Stimulated activated CD8-positive, alpha-beta memory T cell treated with anti-CD3 and anti-CD28 coated beads, Interleukin-15, amount 100 ng/mL, for 48 hours (primary cell): ENCODE data around the gene ALG12.

ENCODE experiments used
- DNase-seq, 2 donors: peaks; one replicate each; pipeline ENCODE4 v3.0.0-alpha.2; 2020; ENCODE audit warnings: low read depth in 2 of 2

ALG12 gene

DNA sequence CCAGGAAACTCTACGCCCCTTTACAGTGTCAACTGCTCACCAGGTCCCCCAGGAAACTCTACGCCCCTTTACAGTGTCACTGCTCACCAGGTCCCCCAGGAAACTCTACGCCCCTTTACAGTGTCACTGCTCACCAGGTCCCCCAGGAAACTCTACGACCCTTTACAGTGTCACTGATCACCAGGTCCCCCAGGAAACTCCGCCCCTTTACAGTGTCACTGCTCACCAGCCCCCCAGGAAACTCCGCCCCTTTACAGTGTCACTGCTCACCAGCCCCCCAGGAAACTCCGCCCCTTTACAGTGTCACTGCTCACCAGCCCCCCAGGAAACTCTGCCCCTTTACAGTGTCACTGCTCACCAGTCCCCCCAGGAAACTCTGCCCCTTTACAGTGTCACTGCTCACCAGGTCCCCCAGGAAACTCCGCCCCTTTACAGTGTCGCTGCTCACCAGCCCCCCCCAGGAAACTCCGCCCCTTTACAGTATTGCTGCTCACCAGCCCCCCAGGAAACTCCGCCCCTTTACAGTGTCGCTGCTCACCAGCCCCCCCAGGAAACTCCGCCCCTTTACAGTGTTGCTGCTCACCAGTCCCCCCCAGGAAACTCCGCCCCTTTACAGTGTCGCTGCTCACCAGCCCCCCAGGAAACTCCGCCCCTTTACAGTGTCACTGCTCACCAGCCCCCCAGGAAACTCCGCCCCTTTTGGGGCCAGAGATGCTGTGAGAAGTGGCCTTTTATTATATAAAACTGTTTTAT lies 27.0 kb upstream of the ALG12 start:
- DNase-seq: peak in 1 of 2 donors; percentile 55

DNA sequence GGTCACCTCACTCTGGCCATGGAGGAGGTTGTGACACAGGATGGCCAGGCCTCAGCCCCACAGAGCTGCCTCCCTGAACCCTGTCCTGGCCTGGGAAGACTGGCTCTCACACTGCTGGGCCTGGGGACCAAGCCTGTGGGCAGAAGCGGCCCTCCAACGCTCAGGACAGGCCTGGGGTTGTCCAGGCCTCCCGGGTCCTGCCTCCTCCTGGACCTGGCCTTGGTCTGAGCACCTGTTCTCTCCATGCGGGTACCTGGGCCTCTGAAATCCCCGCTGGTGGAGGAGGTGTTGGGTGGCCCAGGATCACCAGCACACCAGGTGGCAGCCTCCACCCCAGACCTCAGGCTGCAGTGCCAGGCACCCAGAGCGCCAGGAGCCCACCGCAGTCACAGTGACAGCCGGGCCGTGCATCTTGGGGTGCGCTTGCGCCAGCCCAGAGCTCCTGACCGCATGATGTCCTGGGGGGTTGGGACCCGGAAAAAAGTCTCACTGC lies 26.2 kb upstream of the ALG12 start:
- DNase-seq: no peak

DNA sequence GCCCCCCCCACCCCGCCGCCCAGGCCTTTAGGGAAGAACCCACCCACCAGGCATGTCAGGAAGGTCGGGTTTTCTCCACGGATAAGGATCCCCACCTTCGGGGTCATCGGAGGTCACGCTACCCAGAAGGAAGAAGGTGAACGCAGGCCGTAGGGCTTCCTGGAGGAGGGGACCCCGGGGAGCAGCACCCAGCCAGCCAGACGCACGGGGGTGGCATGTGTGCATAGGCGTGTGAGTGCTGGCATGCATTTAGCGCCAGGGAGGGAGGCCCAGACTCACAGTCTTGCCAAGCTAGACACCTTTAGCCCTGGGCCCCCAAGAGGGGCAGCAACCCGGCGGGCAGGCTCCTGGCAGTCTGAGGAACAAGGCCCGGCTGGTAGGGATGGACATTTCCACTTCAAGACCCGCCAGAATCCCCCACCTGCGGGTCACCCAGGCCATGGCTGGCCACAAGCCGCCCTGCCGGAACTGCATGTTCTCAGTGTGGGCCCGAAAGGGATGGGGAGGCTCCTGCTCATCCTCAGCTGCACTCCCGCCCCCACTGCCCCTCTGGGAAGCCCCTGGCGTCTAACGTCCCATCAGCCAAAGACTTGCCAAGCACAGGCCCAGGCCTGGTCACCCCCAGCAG lies 25.6 kb upstream of the ALG12 start:
- DNase-seq: no peak

DNA sequence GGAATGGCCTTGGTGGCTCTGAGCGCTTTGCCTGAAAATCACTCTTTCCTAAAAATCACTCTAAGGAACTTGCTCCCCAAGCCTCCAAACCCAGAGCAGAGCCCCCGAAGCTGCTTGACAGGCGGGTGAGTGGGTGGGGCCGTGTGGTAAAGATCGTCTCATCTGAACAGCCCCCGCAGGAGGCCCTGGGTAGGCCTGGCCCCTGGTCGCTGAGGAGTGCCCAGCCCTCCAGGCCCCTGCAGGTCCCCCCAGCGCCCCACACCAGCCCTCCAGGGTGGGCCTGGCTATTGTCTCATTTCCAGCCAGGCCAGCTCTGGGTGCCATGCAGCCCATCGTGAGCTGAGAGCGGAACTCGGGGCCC lies 25.1 kb upstream of the ALG12 start:
- no peak for DNase-seq

DNA sequence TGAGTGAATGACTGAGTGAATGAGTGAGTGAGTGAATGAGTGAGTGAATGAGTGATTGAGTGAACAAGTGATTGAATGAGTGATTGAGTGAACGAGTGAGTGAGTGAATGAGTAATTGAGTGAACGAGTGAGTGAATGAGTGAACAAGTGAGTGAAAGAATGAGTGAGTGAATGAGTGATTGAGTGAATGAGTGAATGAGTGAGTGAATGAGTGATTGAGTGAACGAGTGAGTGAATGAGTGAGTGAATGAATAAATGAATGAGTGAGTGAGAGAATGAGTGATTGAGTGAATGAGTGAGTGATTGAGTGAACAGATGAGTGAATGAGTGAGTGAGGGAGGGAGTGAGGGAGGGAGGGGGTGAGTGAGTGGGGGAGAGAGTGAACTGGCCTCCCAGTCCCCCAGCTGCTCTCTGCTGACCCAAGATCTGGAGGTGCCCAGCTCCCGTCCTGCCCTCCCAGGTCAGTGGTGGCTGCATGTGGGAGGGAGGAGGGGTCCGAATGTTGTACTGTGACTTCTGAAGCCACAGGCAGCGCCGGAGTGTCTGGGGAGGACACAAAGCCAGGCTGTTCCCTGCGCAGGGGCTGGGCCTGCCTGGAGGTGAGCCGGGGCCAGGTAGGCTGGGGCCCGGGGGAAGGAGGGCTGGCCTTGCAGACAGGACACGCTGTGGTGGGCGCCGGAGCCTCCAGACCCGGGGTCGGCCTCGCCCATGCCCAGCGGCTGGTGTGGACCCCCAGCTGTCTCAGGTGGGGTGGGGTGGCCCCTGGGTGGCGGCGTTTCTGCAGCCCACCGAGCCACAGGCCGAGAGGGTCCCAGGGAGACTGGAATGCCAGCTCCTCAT lies 24.5 kb upstream of the ALG12 start:
- DNase-seq: no peak

DNA sequence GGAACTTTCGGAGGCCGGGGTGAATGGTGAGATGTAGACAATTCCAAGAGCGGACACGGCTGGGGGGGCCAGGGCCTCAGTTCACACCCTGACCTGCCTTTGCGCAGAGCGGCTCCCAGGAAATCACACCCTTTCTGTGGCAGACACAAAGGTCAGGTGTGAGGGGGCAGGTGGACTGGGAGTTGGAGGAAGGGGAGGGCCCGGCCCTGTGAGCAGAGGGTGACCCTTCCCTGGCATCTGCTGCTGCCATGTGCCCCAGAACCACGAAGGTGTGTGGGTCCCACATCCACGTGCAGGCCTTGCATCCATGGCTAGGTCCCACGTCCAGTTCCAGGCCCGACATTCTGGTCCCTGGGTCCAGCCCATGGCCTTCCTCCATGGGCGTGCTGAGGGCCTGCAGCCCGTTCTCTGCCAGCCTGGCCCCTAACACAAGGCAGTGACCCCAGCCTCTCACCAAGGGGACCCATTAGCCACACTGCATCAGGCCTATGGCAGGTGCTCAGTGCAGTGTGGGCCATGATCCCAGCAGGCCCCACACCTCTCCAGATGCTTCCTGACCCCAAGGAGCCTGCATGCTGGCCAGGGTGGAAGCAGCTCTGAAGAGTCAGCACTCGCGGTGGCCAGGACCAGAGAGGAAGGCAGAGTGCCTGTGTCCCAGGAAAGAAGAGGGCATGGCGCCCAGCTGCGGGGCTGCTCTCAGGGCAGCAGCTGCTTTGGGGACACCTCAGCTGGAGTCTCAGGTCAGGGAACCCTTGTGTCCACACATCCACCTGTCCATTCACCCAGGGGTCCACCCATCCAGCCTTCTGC lies 23.5 kb upstream of the ALG12 start:
- DNase-seq: no peak

DNA sequence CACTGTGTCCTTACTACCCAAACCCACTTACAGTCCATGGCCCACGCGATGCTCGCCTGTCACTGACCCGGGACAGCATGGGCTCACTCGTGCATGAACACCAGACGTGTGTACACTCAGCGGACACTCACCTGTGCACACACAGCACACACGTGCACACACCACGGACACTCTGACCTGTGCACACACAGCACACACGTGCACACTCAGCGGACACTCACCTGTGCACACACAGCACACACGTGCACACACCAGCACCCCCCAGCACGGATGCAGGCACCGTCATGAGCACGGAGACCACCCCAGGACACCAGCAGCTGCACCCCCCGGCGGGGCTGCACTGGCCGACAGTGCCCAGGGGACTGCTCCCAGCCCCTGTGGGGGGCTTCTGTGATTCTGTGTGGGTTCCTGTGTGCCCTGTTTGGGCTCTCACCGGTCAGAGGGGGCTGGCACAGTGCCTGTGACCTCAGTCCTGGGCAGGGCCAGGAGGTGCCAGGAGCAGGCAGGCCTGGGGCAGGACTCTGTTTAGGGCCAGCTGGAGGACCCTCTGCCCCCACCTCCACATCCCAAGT lies 20.4 kb upstream of the ALG12 start:
- DNase-seq: no peak

DNA sequence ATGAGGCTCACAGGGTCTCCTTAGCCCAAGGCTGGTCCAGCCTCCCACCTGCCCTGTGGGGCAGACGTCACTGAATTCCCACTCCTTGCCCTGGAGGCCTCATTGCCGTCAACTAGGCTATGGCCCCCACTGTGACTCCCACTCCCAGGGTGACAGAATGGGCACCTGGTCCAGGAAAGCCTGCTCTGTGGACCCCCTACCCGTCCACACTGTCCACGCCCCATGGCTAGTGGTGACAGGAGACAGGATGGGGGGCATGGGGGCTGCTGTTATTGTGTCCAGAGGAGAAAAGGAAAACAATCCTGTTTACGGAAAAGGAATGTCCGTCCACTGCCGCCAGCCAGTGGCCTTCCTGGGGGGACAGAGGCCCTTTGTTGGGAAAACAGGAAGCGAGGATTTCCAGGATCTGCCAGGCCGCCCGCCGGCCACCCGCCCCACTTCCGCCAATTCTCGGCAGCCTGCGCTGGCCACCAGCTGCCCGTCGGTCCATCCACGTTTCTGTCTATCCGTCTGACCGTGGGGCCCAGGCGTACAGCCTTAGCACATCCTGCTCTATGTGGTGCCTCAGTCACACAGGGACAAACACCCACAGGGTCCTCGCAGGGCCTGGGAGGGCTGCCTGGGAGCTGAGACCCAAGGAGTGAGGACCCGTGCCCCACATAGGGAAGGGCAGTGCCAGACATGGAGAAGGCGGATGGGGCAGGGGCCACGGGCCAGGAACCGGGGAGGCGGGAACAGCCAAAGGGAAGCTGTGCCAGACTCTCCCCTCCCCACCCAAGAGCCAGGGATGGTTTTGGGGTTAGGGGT lies 19.7 kb upstream of the ALG12 start:
- no peak for DNase-seq

DNA sequence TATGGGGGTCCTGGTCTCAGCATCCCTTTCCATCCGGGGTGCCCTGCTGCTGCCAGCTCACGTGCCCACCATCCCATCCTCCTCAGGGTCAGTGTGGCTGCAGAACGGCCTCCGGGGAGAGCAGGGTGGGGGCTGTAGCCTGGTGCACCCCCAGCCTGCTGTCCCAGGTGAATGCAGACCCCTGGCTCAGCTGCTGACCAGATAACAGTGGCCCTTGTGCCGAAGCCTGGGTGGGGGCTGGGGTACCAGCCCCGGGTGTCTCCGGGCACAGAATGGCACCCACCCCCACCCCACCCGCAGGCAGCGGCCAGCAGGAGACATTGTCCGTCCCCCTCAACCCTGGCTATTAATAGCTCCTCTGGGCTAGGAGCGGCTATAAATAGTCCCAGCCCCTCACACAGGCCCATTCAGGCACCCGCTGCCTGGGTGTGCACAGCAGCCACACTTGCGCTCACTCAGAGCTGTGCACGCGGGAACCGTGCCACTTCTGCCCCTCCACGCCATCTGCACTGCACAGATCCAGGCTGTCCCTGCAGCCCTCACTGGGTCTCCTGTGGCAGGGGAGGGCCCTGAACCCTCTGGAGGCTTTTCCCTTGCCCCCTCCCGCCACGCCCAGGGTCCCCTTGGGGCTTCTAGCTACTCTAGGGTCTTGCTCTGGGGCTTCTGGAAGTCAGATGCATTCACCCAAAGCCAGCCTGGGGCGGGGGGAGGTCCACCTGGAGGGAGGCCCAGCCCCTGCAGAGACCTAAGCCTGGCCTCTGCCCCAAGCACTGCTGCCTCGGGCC lies 18.9 kb upstream of the ALG12 start:
- no peak for DNase-seq

DNA sequence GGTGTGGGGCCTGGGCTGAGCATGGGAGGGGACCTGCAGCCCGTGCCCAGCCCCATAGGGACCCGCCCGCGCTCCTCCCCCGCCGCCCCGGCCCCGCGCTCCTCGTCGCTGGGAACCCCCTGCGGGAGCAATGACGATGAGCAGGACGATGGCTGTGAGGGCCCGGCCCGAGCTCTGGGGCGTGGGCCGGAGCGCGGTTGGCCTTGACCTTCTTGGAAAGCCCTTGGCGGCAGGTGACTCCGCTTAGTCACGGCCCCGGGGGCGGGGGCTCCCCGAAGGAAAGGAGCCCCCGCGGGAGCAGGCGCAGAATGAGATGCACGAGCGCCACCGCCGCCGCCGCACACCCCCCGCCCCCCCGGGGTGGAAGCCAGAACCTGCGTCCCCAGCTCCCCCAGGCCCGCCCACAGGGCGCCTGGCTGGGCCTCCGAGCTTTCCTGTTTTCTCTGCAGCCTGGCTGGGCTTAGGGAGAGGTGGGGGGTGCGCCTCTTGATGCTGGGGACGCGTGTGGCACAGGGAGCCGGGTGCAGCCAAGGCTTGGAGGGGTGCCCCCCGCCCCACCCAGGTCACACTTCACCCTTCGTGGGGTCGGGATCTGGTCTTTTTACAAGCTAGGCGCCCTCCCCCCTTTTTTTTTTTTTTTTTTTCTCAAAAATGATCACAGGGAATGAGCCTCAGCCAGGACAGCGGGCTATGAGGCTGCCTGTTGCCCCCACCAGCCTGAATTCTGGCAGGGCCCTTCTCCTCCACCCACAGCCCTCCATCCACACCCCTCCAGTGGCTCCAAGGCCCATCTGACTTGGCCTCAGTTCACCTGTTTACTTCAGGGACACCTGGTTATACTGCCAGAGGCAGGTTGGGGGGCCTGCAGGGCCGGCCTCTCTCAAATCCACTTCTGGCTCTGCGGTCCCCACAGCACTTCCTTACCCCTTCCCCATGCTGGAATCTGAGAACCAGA lies 18.1 kb upstream of the ALG12 start:
- DNase-seq: peak; percentile 99

DNA sequence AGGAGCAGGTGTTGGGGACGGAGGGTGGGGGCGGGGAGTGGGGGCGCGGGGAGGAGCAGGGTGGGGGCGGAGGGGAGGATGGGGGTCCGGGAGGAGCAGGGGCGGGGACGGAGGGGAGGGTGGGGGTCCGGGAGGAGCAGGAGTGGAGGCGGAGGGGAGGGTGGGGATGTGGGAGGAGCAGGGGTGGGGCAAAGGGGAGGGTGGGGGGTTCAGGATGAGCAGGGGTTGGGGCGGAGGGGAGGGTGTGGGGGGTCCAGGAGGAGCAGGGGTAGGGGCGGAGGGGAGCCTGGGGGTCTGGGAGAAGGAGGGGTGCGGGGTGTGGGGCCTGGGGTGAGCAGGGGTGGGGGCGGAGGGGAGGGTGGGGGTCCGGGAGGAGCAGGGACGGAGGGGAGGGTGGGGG lies 17.3 kb upstream of the ALG12 start:
- DNase-seq: no peak

DNA sequence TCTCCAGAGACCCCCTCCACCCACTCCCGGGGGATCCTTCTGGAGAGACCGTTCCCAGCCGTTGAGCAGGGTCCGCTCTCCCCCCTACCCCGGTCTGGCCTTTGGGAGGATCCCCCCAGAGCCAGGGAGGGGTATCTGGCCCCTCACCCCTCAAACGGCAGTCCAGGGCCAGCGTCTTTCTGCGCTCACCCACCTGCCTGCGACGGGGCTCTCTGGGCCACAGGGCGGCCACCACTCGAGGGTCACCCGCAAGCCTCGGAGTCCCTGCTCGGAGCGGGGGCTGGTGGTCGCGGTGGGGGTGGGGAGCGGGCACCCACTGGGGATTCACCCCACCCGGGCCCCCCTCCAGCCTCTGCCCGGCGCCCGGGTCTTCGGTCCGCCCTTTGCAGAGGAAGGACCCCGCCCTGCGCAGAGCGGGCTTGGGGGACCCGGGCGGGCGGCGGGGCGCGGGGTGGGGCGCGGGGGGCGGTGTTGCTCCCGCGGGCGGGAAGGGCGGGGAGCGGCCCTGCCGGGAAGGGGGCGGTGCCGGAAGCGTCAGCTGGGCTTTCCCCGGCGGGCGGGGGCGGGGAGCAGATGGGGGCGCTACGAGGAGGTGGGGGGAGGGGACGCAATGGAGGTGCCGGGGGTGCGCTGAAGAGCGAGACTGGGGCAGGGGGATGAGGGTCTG lies 16.8 kb upstream of the ALG12 start:
- DNase-seq: peak; percentile 86 to 89

DNA sequence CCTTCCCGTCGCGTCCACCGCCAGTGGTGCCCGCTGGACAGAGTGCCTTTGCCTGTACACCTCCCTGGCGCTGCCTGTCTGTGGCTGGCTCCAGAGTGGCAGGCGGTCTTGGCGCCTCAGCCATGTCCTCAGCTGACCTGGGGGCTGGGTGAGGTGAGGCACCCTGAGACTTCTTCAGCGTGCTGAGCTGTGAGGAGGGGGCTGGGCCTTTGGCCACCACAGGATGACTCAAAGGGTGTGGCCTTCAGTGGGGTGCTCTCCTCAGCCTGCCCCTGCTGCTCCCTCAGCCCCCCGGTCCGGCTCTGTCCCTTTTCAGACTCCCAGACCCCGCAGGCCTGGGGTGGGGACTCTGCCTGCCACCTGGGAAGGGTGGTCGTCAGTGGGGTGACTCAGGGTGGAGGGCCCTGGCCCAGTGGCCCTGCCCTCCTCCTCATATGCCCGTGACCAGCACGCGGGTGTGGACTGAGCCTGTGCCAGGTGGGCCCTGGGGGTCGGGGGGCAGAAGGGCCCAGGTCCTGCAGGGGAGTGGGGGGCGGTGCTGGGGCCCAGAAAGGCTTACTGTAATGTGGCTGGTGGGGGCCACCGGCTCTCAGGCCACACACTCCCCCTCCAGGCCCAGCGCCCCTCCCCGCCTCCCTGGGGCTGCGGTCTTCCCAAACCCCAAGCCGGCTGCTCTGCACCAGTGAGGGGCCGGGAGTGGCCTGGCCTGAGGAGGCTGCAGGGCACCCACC lies 16.1 kb upstream of the ALG12 start:
- no peak for DNase-seq

DNA sequence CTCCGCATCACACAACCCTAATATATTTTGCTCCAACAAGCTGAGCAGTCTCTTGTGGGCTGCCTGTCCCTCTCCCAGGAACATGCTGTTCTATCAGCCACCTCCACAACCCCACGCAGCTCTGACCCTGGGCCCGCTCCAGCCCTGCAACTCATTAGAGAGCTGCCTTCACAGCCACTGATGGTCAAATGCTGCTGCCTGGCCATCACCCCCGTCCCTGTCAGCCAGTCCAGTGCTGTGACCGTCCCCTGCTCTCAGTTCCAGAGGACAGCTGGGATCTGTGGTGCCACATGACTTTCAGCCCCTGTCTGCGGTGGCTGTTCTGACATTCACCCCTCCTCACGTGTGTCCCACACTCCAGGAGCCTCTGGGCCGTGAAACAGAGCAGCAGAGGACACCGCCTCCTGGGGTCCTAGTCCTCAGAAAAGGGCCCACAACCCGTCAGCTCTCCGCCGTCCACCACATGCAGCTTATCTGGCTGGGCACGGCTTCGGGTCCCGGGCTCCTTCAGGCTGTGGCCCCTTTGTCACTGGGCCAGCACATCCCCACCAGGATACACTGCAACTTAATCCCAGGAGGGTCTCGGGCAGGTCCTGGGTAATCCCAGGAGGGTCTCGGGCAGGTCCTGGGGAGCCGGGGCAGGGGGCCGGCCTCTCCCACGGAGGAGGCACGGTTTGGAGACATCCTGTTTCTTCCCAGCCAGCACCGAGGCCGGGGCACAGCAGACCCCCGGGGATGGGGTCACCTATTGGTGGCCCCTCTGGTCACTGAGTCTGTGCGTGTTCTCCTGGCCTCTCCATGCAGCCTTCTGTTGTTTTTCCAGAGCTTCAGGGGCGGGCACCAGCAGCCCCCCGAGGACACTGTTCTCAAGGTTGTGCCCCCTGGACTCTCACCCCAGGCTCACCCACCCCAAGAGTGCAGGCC lies 15.3 kb upstream of the ALG12 start:
- DNase-seq: no peak

DNA sequence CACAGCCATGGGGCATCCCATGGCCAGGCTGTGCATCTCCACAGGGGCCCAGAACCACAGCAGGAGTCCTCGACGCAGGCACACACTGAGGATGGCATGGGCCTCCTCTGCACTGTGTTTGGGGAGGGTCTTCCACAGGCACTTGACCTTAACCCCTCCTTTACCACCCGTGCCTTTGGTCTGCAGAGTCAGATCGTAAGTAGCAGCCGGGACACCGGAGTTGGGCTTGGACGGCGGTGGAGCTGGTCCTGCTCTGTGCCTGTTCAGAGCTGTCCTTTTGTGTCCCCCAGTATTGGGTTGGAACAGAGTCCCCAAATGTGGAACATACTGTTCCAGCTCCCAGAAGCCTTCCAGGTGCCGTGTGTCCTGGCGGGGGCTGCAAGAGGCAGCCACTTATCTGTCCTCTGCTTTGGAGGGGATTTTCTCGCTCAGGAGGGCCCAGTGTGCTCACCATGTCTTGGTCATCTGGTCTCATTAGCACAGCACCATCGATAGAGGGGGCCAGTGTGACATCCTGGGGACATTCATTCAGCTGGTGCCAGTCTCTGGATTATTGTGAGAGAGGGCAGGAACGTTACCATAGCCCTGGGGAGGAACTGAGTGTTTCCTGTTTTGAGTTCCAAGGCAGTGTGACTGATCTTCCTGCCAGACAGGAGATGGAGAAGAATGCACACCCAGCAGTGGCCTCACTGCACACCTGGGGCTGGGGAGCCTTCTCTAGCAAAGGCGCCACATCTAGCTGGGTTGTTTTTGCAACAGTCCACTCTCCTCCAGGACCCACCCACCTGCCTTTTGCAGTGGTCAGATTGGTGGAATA lies 12.6 kb upstream of the ALG12 start:
- no peak for DNase-seq
